Panc1 (cell line): ENCODE results near the gene GPATCH2L. TPM values are rescaled to one million over a fixed set of nuclear protein-coding genes. Genes with fewer than 3 reads are reported as not detected.

Experiments used
- ATAC-seq: fragments of 200-7000 bp; cut with Tn5 transposase; 2 replicates; pipeline ENCODE4 v1.9.1; 2020; ENCODE audit warnings: mild to moderate bottlenecking, moderate library complexity
- BruUV-seq: library from RNA; stranded (reverse); fragments of 400-500 nt; replicated peaks from 2 replicates; lab custom pipeline; 2021; lab: Mats Ljungman, UMichigan
- CTCF ChIA-PET: fragments of 300-600 bp; sonication (Branson Sonifier 250); formaldehyde crosslinking; loops from one replicate; lab custom pipeline; 2022; ENCODE audit warnings: antibody characterized with exemption; lab: Charles Lee
- POLR2A ChIA-PET: fragments of 300-600 bp; sonication (Branson Sonifier 250); formaldehyde crosslinking; loops from one replicate; lab custom pipeline; 2022; ENCODE audit warnings: antibody characterized with exemption; lab: Charles Lee
- DNase-seq: peaks from one replicate; pipeline ENCODE4 v3.0.0-alpha.2; 2010; ENCODE audit warnings: low read depth, low spot score
- H3K27ac ChIP-seq: 2 replicates; pipeline ENCODE4 v1.5.1; 2011; ENCODE audit warnings: mild to moderate bottlenecking, low read length, inconsistent platforms
- H3K27me3 ChIP-seq: fragments of 200-500 bp; sonication (Bioruptor generic); 2 replicates; pipeline ENCODE4 v1.6.0; 2014; ENCODE audit warnings: low read length, inconsistent platforms; ENCODE audit not compliant: control insufficient read depth, insufficient read depth
- H3K36me3 ChIP-seq: fragments of 200-500 bp; sonication (Bioruptor generic); 2 replicates; pipeline ENCODE4 v1.5.1; 2014; ENCODE audit warnings: inconsistent platforms, mild to moderate bottlenecking, low read length, moderate library complexity; ENCODE audit not compliant: control insufficient read depth, insufficient read depth
- H3K4me1 ChIP-seq: 2 replicates; pipeline ENCODE4 v1.5.1; 2011; ENCODE audit warnings: inconsistent platforms, mild to moderate bottlenecking, low read length, moderate library complexity; ENCODE audit not compliant: control insufficient read depth, insufficient read depth
- H3K4me3 ChIP-seq, 2 experiments: 2 replicates each; pipeline ENCODE4 v1.5.1; 2011 to 2012; ENCODE audit warnings: low read depth in 2 of 2, low read length in 2 of 2, mild to moderate bottlenecking in 2 of 2, inconsistent platforms in 1 of 2, moderate library complexity in 1 of 2
- H3K9me3 ChIP-seq: fragments of 200-500 bp; sonication (Bioruptor generic); 2 replicates; pipeline ENCODE4 v1.5.1; 2014; ENCODE audit warnings: low read depth, mild to moderate bottlenecking, inconsistent platforms, low read length, moderate library complexity; ENCODE audit not compliant: control insufficient read depth, insufficient read depth
- CTCF ChIP-seq: fragments of 450-650 bp; IDR thresholded peaks from 2 replicates; pipeline ENCODE4 v1.5.1; 2017; ENCODE audit warnings: mild to moderate bottlenecking
- POLR2AphosphoS5 ChIP-seq: IDR thresholded peaks from 2 replicates; pipeline ENCODE4 v1.6.1; 2012; ENCODE audit warnings: mild to moderate bottlenecking, low read depth, low read length, moderate library complexity
- SIN3A ChIP-seq: IDR thresholded peaks from 2 replicates; pipeline ENCODE4 v1.6.1; 2012; ENCODE audit warnings: low read depth, mild to moderate bottlenecking, low read length, moderate library complexity, borderline replicate concordance; ENCODE audit not compliant: insufficient read depth
- TCF7L2 ChIP-seq: IDR thresholded peaks from 2 replicates; pipeline ENCODE4 v1.6.1; 2011; ENCODE audit warnings: mild to moderate bottlenecking, low read depth, low read length, inconsistent platforms
- in situ Hi-C: cut with HindIII; loops from 2 replicates; pipeline ENCODE4 v1.10.0; 2016; ENCODE audit warnings: low sequenced_read_pairs, low pct_unique_long_range_greater_than_20kb
- intact Hi-C: fragments of 100-400 bp; cut with micrococcal nuclease; formaldehyde crosslinking; loops from one replicate; pipeline ENCODE4 v1.10.0; 2022; ENCODE audit not compliant: unreplicated experiment
- total RNA-seq: library from RNA; stranded (reverse); gene quantifications from one replicate; pipeline ENCODE4 v1.2.1, GENCODE V29; 2021; ENCODE audit not compliant: unreplicated experiment
- TF ChIP-seq, protein P1 (sequence below), 2 experiments: IDR thresholded peaks; 2 replicates each; pipeline ENCODE4 v1.6.1; 2011 to 2012; ENCODE audit warnings: low read depth in 2 of 2, control low read depth in 1 of 2, low read length in 1 of 2, mild to moderate bottlenecking in 1 of 2, moderate library complexity in 1 of 2; ENCODE audit not compliant: insufficient read depth in 1 of 2

Gene GPATCH2L
- total RNA-seq, 1 experiment from 2014 or later, result 35.0 TPM

- no peaks in the 10 kb centered on the region for H3K36me3 ChIP-seq
- in situ Hi-C loops, result no loop called here
- H3K4me1 ChIP-seq, result no peaks in the 10 kb centered on the region
- H3K4me3 ChIP-seq, result no peak overlapping the region
- H3K27ac ChIP-seq, result no peak overlapping the region
- TF ChIP-seq TCF7L2 (no peak), CTCF (no peak), SIN3A (no peak), POLR2AphosphoS5 (no peak)
- TF ChIP-seq, protein P1, sequence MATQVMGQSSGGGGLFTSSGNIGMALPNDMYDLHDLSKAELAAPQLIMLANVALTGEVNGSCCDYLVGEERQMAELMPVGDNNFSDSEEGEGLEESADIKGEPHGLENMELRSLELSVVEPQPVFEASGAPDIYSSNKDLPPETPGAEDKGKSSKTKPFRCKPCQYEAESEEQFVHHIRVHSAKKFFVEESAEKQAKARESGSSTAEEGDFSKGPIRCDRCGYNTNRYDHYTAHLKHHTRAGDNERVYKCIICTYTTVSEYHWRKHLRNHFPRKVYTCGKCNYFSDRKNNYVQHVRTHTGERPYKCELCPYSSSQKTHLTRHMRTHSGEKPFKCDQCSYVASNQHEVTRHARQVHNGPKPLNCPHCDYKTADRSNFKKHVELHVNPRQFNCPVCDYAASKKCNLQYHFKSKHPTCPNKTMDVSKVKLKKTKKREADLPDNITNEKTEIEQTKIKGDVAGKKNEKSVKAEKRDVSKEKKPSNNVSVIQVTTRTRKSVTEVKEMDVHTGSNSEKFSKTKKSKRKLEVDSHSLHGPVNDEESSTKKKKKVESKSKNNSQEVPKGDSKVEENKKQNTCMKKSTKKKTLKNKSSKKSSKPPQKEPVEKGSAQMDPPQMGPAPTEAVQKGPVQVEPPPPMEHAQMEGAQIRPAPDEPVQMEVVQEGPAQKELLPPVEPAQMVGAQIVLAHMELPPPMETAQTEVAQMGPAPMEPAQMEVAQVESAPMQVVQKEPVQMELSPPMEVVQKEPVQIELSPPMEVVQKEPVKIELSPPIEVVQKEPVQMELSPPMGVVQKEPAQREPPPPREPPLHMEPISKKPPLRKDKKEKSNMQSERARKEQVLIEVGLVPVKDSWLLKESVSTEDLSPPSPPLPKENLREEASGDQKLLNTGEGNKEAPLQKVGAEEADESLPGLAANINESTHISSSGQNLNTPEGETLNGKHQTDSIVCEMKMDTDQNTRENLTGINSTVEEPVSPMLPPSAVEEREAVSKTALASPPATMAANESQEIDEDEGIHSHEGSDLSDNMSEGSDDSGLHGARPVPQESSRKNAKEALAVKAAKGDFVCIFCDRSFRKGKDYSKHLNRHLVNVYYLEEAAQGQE (IDR thresholded peaks at IDR 0.05; ENCODE audit: insufficient read depth in 1 of 2, low read depth in 2 of 2, low read length in 1 of 2), result no peak
- CTCF ChIA-PET, result interaction anchor here (1.0 kb wide), 1 partner anchor 177 kb away, joined by 3 read pairs; no protein-coding TSS in a partner anchor
- intact Hi-C loops, result no loop called here
- no TSS peak for BruUV-seq
- no peaks in the 10 kb centered on the region for H3K27me3 ChIP-seq
- H3K9me3 ChIP-seq, result peaks cover 3% of the 10 kb centered on the region; the same call in 1 of the 2 replicates
- POLR2A ChIA-PET, result no interaction called here
- ATAC-seq (no peak), DNase-seq (no peak)
These were observed 75.8 kb downstream of the GPATCH2L start for GRCh38 chr14:76227450-76228050.

DNA sequence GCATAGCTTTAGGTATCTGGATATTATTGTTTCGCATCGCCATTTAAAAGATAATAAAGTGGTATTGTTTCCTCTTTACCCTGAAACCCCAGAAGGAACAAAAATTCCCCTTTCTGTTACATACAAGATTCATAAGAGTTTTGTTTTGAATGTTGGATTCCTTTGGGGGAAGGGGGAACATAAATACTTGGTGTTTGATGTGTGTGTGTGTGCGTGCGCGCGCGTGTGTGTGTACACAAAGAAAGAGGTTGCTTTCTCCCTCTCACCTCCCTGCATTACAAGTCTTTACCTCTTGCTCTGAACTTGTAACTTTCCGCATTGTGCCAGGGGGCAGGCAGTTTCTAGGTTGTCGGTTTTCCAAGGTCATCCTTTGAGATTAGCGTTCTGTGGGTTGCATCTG is 76.4 kb downstream of the GPATCH2L start:
- DNase-seq, result no peak
- Histone ChIP-seq H3K36me3 (no peaks in the 10 kb centered on the region), H3K9me3 (peaks cover 3% of the 10 kb centered on the region; the same call in 1 of the 2 replicates), H3K27ac (no peak overlapping the region), H3K4me1 (no peaks in the 10 kb centered on the region), H3K27me3 (no peaks in the 10 kb centered on the region), H3K4me3 (no peak overlapping the region)
- BruUV-seq, result no TSS peak
- intact Hi-C loops, result no loop called here
- CTCF ChIA-PET, result no interaction called here
- no peak for ATAC-seq
- TF ChIP-seq TCF7L2 (no peak), POLR2AphosphoS5 (no peak), CTCF (no peak), SIN3A (no peak)
- TF ChIP-seq, protein P1 (IDR thresholded peaks at IDR 0.05; ENCODE audit: insufficient read depth in 1 of 2, low read depth in 2 of 2, low read length in 1 of 2), result no peak
- POLR2A ChIA-PET, result no interaction called here
- in situ Hi-C loops, result no loop called here
